Nucleus accumbens (tissue), 56 donors: ENCODE results near the gene CYP26C1.

Experiments used
- DNase-seq, 56 donors: peaks; one replicate each; lab custom pipeline; 2025; lab: John Stamatoyannopoulos, UW

The CYP26C1 gene

DNA sequence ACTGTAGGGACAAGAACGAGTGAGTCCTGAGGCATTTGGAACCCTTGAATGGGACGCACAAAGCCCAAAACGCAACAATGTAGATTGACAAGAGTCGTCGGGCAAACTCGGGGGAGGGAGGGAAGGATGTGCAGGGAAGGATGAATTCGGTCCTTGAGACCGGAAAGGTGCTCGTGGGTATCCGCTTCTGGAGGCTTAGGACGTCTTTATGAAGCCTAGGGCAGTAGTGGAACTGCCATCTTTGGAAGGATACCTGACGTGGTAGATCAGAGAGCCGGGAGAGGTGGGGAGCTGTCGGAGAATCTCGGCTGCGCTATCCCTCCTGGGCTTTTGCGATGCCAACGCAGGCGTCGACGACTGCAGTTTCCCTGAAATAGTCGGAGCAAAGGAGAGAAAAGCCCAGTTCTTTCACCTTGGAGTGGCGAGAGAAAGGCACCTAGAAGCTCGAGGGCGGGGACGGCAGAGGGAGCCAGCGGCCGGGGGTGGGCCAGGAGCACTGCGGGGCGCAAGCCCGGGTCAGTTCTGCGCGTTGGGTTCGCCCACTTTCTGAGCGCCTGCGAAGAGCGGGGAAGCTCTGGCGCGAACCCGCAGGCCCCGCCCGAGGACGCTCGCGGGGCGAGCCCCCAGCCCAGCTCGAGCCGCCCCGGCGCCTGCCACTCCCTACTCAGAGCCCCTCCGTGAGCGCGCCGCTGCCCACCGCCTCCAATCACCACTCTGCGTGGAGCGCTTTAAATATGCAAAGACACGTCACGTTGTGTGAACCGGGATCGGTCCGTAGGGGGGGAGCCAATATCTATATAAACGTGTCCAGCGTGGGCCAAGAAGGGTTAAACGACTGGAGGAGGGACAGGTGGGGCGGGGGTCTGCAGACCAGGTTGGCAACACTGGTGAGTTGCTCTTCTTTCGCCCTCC lies at the start of gene CYP26C1:
Gene CYP26C1 (plus strand): TSS at position 824 of the 912 bp plus-strand sequence. CDS start 466 bp downstream, outside the sequence.
- DNase-seq = no peak

DNA sequence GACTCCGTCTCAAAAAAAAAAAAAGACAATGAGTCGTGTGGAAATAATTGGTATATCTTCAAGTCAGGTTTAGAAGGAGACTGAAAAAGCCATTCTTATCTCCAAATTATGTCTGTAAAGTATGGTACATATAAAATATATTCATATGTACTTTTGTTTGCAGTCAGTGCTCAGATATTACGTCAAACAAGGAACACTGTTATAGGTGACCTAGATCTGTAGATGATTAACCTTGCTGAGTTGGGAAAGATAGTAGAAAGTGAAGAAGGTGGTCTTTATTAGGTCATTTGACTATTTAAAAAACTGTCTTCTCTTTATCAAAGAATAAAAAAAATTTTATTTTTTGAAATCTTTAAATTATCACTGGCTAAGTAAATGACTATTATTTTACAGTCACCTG lies 44.9 kb upstream of the CYP26C1 start:
- no peak for DNase-seq

GRCh38 chr10:93023013-93023650 lies 37.5 kb upstream of the CYP26C1 start:
- no peak for DNase-seq

GRCh38 chr10:93026072-93026471 lies 34.5 kb upstream of the CYP26C1 start:
- DNase-seq = no peak

DNA sequence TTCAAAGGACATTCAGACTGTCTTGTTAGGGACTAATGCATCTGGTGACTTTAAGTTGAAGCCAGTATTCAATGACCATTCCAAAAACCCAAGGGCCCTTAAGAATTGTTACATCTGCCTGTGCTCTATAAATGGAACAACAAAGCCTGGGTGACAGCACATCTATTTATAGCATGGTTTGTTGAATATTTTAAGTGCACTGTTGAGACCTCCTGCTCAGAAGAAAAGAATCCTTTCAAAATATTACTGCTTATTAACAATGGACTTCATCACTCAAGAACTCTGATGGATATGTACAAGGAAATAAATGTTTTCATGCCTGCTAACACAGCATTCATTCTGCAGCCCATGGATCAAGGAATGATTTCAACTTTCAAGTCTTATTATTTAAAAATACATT lies 33.1 kb upstream of the CYP26C1 start:
- no peak for DNase-seq

DNA sequence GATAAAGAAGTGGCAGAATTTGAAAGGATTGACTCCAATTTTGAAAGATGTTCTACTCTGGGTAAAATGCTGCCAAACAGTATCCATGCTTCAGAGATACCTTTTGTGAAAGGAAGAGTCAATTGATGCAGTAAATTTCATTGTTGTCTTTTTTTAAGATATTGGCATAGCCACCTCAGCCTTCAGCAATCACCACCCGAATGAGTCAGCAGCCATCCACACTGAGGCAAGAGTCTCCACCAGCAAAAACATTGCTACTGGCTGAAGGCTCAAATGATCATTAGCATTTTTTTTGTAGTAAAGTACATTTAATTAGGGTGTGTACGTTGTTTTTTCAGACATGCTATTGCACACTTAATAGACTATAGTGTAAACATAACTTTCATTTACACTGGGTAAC lies 31.7 kb upstream of the CYP26C1 start:
- no peak for DNase-seq

- DNase-seq = no peak
Observed at GRCh38 chr10:93030409-93030808, 30.2 kb upstream of the CYP26C1 start.

- DNase-seq = no peak
Observed at GRCh38 chr10:93032105-93032808, 28.3 kb upstream of the CYP26C1 start.

DNA sequence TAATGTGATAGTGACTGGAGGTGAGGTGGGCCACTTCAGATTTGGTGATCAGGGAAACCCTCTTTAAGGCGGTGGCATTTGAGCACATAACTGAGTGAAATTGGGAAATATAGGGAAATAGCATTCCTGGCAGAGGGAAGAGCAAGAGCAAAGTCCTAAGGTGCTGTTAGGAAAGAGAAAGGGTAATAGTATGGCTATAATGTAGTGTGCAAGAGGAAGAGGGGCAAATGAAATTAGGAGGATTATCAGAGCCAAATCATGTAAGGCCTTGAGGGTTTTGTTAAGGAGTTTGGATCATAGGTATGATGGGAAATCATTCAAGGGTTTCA lies 27.8 kb upstream of the CYP26C1 start:
- DNase-seq = no peak

DNA sequence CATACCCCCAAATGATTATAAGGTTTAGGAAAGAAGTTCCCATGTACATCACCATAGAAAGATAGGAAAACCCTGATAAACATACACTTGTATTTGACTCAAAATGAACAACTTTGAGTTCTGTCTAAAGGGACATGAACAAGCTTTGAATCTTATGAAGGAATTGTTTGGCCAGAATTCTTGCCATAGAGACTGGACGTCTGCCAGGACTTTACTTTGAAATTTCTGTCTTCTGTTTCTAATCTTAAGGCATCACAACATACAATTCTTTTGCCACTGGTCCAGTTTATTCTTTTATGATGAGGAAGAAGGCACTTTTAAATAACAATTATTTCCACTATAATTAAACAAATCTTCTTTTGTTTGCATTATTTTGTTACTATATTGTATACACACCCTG lies 26.2 kb upstream of the CYP26C1 start:
- no peak for DNase-seq

GRCh38 chr10:93039110-93039509 lies 21.5 kb upstream of the CYP26C1 start:
- no peak for DNase-seq

DNA sequence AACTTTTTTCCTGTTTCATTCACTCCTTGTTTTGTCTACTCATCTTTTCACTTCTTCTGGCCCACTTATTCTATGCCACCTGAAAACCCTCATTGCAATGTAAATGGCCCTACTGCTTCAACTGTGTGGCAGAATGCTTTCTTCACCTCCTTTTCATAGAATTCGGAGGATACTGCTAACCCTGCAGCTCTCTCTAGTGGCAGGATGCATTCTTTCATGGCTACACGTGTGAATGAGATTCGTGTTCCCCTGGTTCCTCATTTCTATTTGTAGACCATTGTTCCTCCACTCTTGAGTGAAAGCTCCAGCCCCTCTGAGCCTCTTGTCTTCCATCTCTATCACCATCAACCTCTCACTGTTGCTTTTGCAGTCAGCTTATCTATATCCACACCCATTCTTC lies 20.9 kb upstream of the CYP26C1 start:
- DNase-seq = peak in 1 of 56 donors; percentile 9

- DNase-seq = no peak
Observed at GRCh38 chr10:93054486-93054885, 6.1 kb upstream of the CYP26C1 start.

GRCh38 chr10:93058139-93058538 lies 2.5 kb upstream of the CYP26C1 start:
- DNase-seq = no peak

DNA sequence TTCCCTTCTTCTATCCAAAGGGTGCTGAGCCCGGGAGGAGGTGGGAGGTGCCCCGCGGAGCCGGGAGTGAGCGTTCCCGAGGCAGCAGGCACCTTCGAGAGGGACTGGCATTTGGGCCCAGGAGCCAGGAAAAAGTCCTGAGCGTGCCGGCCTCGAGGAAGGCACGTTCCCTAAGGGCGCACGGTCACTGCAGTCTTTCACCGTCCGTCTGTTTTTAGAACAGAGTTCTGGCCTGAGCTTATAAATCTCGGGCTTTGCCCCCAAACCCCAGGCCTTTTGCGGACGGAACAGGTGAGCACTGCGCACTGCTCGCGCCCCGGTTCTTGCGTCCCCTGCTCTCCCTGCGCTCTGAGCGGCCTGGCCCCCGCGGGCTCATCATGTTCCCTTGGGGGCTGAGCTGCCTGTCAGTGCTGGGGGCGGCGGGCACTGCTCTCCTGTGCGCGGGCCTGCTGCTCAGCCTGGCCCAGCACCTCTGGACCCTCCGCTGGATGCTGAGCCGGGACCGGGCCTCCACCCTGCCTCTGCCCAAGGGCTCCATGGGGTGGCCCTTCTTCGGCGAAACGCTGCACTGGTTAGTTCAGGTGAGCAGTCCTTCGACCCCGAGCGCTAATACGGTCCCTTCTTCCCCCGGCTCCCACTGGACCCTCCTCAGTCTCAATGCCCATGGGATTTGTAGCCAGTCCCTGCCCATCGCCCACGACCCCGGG lies 442 bp downstream of the CYP26C1 start:
- DNase-seq = no peak

DNA sequence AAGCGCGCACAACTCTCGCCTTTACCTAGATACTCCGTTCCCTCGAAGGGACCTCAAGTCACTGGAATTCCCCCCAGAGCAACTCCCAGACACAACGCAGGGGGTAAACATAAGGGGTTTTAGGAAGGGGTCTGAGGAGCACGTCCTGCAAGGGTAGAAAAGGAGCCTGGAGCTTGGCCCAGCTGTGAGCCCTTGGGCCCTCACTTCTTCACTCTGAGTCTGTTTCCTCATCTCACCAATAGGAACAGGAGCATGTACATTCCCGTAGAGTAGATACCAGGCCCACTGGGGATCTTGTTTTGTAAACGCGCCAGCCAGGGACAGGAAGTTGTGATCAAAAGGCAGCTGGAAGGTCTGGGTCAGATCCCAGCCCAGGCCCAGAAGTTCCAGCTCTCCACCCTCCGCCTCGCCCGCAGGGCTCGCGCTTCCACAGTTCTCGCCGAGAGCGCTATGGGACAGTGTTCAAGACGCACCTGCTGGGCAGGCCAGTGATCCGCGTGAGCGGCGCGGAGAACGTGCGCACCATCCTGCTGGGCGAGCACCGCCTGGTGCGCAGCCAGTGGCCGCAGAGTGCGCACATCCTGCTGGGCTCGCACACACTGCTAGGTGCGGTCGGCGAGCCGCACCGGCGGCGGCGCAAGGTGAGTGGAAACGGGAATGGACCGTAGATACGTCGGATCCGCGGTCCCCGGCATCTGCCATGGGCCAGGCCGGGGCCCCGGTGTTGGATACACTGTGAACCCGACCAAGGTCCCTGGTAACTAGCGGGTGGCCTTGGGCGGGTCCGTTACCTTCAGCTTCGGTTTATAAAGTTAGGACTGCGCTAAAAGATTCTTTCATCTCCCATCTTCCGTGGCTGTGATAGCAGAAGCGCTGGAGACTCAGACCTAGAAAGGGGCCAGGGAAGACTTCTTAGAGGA lies 1.3 kb downstream of the CYP26C1 start:
- no peak for DNase-seq

DNA sequence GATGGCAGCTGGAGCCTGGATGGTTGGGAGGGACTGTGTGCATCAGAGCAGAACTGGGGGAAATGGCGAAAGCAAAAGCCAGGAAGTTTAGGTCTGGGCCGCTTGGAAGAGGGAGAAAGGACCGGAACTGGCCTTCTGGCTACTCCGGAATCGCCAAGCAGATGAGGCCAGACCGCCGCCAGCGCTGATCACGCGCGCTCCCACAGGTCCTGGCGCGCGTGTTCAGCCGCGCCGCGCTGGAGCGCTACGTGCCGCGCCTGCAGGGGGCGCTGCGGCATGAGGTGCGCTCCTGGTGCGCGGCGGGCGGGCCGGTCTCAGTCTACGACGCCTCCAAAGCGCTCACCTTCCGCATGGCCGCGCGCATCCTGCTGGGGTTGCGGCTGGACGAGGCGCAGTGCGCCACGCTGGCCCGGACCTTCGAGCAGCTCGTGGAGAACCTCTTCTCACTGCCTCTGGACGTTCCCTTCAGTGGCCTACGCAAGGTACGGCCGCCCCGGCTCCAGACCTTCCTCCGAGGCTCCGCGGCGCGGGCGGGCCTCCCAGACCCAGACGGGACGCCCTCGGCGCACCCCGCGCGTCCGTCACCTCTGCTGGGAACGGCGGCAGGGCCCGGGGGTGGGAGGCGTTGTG lies 2.0 kb downstream of the CYP26C1 start:
- no peak for DNase-seq

DNA sequence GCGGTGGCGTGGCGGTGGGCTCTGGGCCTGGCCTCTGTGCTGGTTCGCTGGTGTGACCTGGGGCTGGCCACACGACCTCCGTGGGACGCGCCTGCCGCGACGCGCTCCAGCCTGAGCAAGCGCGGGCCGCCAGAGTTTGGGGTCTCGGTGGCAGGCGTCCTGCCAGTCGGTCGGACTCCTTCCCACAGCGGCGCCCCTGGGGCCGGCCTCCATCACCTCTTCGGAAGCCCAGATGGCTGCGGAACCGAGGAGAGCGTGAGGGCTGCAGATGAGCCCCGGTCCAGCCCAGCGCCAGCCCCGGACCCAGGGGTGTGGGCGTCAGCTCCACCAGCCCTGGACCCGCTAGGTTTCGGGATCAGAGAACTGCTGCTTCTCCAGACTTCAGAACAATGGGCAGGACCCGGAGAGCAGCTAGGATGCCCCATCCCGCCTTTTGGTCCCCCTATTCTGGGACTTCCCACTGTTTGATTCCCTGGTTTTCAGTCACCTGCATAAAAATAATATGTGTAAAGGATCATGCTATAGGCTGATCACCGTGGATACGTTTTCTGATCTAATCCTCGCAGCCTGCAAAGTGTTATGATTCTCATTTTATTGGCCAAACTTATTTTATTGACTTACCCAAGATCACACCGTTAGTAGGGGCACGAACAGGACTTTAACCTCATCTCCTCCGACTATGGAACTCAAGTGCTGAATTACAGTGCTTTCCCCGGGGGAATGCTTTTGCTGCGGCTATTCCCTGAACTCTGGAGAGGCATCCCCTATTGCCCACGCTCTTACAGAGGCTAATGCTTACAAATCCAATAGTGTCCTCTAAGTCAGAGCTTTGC lies 2.8 kb downstream of the CYP26C1 start:
- DNase-seq = no peak
